ENCODE data around the gene HIGD2B.

GRCh38 chr15:72733941-72734738, 48.2 kb upstream of the HIGD2B start:
- TF ChIP-seq CTCF (IDR thresholded peaks at IDR 0.05; ENCODE audit: low read length) = no peak
- no peak for TF ChIP-seq EZH2 (IDR thresholded peaks at IDR 0.05; ENCODE audit: borderline replicate concordance, low read length)
